Tibial artery (tissue), 4 donors: ENCODE results near the gene UBL5.
"Not testable (repeated sequence)": the region's sequence is repeated elsewhere in the genome, so short reads cannot be mapped to it uniquely, and the experiment has no call there.

ENCODE experiments used
- DNase-seq, 2 donors: peaks; one replicate each; pipeline ENCODE4 v3.0.0-alpha.2; 2019
- H3K27ac ChIP-seq, 2 donors: fragments of 200-600 bp; sonication (generic) in 1 of 2; 1 replicate in 1 of 2; 2 replicates in 1 of 2; pipeline ENCODE4 v1.5.1; 2018 to 2019; ENCODE audit warnings: mild to moderate bottlenecking in 1 of 2
- H3K27me3 ChIP-seq, 2 donors: fragments of 200-600 bp; sonication (generic) in 1 of 2; one replicate each; pipeline versions ENCODE4 v1.5.1 to v1.6.0; 2016 to 2019
- H3K36me3 ChIP-seq, 3 donors: fragments of 200-600 bp; sonication (generic) in 2 of 3; one replicate each; pipeline ENCODE4 v1.5.1; 2016 to 2019; ENCODE audit warnings: mild to moderate bottlenecking in 2 of 3
- H3K4me1 ChIP-seq, 4 donors: fragments of 200-600 bp; sonication (generic) in 2 of 4; 1 replicate in 3 of 4; 2 replicates in 1 of 4; pipeline ENCODE4 v1.5.1; 2016 to 2019
- H3K4me3 ChIP-seq, 2 donors: fragments of 200-600 bp; sonication (generic) in 1 of 2; 1 replicate in 1 of 2; 2 replicates in 1 of 2; pipeline ENCODE4 v1.5.1; 2018 to 2019; ENCODE audit warnings: mild to moderate bottlenecking in 2 of 2
- H3K9me3 ChIP-seq, 3 donors: fragments of 200-600 bp; sonication (generic) in 1 of 3; one replicate each; pipeline ENCODE4 v1.5.1; 2016 to 2019
- intact Hi-C: fragments of 100-400 bp; cut with DNase I; formaldehyde crosslinking; loops from one replicate; pipeline ENCODE4 v1.15.0; 2023; ENCODE audit warnings: low total_unique reads
- TF ChIP-seq, protein P1 (sequence below), 2 experiments: fragments of 200-600 bp in 1 of 2; fragments of 450-650 bp in 1 of 2; IDR thresholded peaks; one replicate each; pipeline ENCODE4 v1.5.1; 2017 to 2019; ENCODE audit warnings: antibody characterized with exemption in 2 of 2, mild to moderate bottlenecking in 1 of 2, moderate library complexity in 1 of 2

Gene UBL5

DNA sequence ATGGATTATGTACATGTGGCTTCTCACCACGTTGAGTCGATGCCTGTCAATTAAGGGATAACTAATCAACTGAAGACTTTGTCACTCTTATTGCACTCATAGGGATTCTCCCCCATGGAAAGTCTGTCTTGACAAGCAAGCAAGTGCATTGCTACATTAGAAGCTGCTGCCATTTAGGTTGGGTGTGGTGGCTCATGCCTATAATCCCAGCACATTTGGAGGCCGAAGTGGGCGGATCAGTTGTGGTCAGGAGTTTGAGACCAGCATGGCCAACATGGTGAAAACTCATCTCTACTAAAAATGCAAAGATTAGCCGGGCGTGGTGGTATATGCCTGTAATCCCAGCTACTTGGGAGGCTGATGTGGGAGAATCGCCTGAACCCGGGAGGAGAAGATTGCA lies 40.9 kb upstream of the UBL5 start:
- peaks cover 0 to 6% (median 0%) of the 10 kb centered on the region in 3 donors for H3K36me3 ChIP-seq
- TF ChIP-seq, protein P1, sequence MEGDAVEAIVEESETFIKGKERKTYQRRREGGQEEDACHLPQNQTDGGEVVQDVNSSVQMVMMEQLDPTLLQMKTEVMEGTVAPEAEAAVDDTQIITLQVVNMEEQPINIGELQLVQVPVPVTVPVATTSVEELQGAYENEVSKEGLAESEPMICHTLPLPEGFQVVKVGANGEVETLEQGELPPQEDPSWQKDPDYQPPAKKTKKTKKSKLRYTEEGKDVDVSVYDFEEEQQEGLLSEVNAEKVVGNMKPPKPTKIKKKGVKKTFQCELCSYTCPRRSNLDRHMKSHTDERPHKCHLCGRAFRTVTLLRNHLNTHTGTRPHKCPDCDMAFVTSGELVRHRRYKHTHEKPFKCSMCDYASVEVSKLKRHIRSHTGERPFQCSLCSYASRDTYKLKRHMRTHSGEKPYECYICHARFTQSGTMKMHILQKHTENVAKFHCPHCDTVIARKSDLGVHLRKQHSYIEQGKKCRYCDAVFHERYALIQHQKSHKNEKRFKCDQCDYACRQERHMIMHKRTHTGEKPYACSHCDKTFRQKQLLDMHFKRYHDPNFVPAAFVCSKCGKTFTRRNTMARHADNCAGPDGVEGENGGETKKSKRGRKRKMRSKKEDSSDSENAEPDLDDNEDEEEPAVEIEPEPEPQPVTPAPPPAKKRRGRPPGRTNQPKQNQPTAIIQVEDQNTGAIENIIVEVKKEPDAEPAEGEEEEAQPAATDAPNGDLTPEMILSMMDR (IDR thresholded peaks at IDR 0.05) = no peak
- intact Hi-C loops = loop anchor here (10.0 kb wide), 1 partner anchor 202 kb away; the partner anchor contains the start of gene ZNF121
- no peak for DNase-seq
- no peak overlapping the region for H3K4me3 ChIP-seq
- peak overlapping the region; percentile 96 to 99 for H3K27ac ChIP-seq
- no peaks in the 10 kb centered on the region for H3K9me3 ChIP-seq
- no peaks in the 10 kb centered on the region for H3K27me3 ChIP-seq
- peaks cover 0 to 24% (median 10%) of the 10 kb centered on the region in 4 donors for H3K4me1 ChIP-seq

DNA sequence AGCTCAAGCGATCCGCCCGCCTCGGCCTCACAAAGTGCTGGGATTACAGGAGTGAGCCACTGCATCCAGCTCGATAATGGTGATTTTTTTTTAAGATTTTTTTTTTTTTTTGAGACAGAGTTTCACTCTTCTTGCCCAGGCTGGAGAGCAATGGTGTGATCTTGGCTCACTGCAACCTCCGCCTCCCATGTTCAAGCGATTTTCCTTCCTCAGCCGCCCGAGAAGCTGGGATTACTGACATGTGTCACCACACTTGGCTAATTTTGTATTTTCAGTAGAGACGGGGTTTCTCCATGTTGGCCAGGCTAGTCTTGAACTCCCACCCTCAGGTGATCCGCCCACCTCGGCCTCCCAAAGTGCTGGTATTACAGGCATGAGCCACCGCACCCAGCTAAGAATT lies 39.1 kb upstream of the UBL5 start:
- H3K27me3 ChIP-seq, H3K4me3 ChIP-seq, H3K27ac ChIP-seq, DNase-seq, H3K36me3 ChIP-seq, H3K9me3 ChIP-seq: not testable (repeated sequence)
- intact Hi-C loops = loop anchor here (10.0 kb wide), 1 partner anchor 204 kb away; the partner anchor contains the start of gene ZNF121
- peaks cover 0 to 24% (median 13%) of the 10 kb centered on the region in 4 donors for H3K4me1 ChIP-seq

DNA sequence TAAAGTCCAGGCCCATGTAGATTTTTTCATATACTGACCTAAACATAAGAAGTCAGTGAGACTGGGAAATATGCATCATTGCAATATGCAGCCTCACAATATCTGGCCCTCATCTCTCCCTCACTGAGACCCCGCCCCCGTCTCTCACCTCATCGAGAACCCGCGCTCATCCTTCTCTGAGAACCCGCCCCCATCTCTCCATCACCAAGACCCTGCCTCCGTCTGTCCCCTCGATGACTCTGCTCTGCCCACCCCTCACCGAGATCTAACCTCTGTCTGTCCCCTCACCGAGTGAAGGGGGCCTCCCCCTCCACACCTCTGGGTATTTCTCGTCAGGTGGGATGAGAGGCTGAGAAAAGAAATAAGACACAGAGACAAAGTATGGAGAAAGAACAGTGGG lies 38.7 kb upstream of the UBL5 start:
- intact Hi-C loops = loop anchor here (10.0 kb wide), 1 partner anchor 204 kb away; the partner anchor contains the start of gene ZNF121
- Histone ChIP-seq H3K27ac (no peak overlapping the region), H3K4me3 (no peak overlapping the region), H3K9me3 (no peaks in the 10 kb centered on the region), H3K27me3 (no peaks in the 10 kb centered on the region), H3K4me1 (peaks cover 0 to 23% (median 13%) of the 10 kb centered on the region in 4 donors), H3K36me3 (no peaks in the 10 kb centered on the region)
- TF ChIP-seq, protein P1 (IDR thresholded peaks at IDR 0.05) = no peak
- no peak for DNase-seq

DNA sequence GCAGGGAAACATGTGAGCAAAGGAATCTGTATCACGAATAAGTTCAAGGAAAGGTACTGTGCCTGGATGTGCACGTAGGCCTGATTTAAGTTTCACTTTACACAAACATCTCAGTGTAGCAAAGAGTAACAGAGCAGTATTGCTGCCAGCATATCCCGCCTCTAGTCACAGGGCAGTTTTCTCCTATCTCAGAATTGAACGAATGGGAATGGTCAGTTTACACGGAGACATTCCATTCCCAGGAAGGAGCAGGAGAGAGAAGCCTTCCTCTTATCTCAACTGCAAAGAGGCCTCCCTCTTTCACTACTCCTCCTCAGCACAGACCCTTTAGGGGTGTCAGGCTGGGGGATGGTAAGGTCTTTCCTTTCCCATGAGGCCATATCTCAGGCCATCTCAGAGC lies 38.1 kb upstream of the UBL5 start:
- not testable (repeated sequence) for H3K36me3 ChIP-seq, H3K27ac ChIP-seq, H3K27me3 ChIP-seq, DNase-seq, H3K9me3 ChIP-seq, H3K4me3 ChIP-seq
- peaks cover 0 to 17% (median 10%) of the 10 kb centered on the region in 4 donors for H3K4me1 ChIP-seq
- intact Hi-C loops = loop anchor here (10.0 kb wide), 1 partner anchor 205 kb away; the partner anchor contains the start of gene ZNF121

GRCh38 chr19:9791073-9791367 lies 36.7 kb upstream of the UBL5 start:
- not testable (repeated sequence) for H3K27me3 ChIP-seq, H3K36me3 ChIP-seq, DNase-seq, H3K9me3 ChIP-seq
- Histone ChIP-seq H3K4me3 (peak overlapping the region; percentile 62 to 68), H3K4me1 (peaks cover 0 to 15% (median 8%) of the 10 kb centered on the region in 4 donors), H3K27ac (peak overlapping the region; percentile 89 to 97)
- intact Hi-C loops = loop anchor here (5.0 kb wide), 1 partner anchor 479 kb away; no protein-coding TSS in a partner anchor

DNA sequence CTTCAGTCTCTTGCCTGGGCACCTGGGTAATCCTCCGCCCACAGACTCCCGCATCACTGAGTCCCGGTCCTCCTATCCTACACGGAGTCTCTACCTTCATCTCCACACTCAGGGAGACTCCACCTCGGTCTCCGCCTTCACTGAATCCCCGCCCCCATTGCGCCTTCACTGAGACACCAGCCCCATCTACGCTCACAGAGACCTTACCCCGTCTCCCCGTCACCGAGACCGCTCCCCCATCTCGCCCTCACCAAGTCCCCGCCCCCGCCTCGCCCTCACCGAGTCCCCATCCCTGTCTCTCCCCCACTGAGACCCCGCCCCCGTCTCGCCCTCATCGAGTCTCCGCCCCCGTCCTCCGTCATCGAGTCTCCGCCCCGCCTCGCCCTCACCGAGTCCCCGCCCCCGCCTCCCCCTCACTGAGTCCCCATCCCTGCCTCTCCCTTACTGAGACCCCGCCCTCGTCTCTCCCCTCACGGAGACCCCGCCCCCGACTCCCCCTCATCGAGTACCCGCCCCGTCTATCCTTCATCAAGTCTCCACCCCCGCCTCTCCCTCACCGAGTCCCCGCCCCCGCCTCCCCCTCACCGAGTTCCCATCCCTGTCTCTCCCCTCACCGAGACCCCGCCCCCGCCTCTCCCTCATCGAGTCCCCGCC lies 36.0 kb upstream of the UBL5 start:
- peak; percentile 98 for DNase-seq
- H3K36me3 ChIP-seq = no peaks in the 10 kb centered on the region
- peaks cover 0 to 10% (median 4%) of the 10 kb centered on the region in 4 donors for H3K4me1 ChIP-seq
- no peaks in the 10 kb centered on the region for H3K9me3 ChIP-seq
- intact Hi-C loops = loop anchor here (2.0 to 5.0 kb wide), 2 partner anchors 25 to 479 kb away; no protein-coding TSS in a partner anchor
- TF ChIP-seq, protein P1 (IDR thresholded peaks at IDR 0.05) = no peak
- H3K4me3 ChIP-seq = peak overlapping the region; percentile 62 to 68
- no peaks in the 10 kb centered on the region for H3K27me3 ChIP-seq
- peak overlapping the region; percentile 89 to 97 for H3K27ac ChIP-seq

GRCh38 chr19:9792206-9793070 lies 35.3 kb upstream of the UBL5 start:
- Histone ChIP-seq H3K9me3 (no peaks in the 10 kb centered on the region), H3K36me3 (no peaks in the 10 kb centered on the region), H3K27ac (peak overlapping the region; percentile 89 to 97), H3K4me3 (peak overlapping the region; percentile 62 to 68), H3K27me3 (no peaks in the 10 kb centered on the region), H3K4me1 (peaks cover 0 to 10% (median 3%) of the 10 kb centered on the region in 4 donors)
- intact Hi-C loops = loop anchor here (2.0 to 5.0 kb wide), 2 partner anchors 24 to 480 kb away; no protein-coding TSS in a partner anchor
- TF ChIP-seq, protein P1 (IDR thresholded peaks at IDR 0.05) = no peak
- peak; percentile 97 to 98 for DNase-seq
